LNCAP (cell line): ENCODE data around the gene FOXP1.

Experiments
- CTCF ChIP-seq: fragments of 450-650 bp; IDR thresholded peaks from 2 replicates; pipeline ENCODE4 v1.5.1; 2017; ENCODE audit warnings: mild to moderate bottlenecking

FOXP1 gene

GRCh38 chr3:71066849-71067261 lies 516.7 kb downstream of the FOXP1 start:
- no peak for TF ChIP-seq CTCF

- no peak for TF ChIP-seq CTCF
Observed at GRCh38 chr3:71066356-71066755, 517.2 kb downstream of the FOXP1 start.

- no peak for TF ChIP-seq CTCF
Observed at GRCh38 chr3:71065764-71066013, 517.8 kb downstream of the FOXP1 start.

- TF ChIP-seq CTCF = no peak
Observed at GRCh38 chr3:71064956-71065763, 518.4 kb downstream of the FOXP1 start.

GRCh38 chr3:71064291-71064955 lies 519.1 kb downstream of the FOXP1 start:
- TF ChIP-seq CTCF = no peak

- no peak for TF ChIP-seq CTCF
Observed at GRCh38 chr3:71063773-71064290, 519.7 kb downstream of the FOXP1 start.

- TF ChIP-seq CTCF = no peak
Observed at GRCh38 chr3:71062952-71063772, 520.4 kb downstream of the FOXP1 start.
